Choroid plexus epithelial cell (primary cell): Measurements from ENCODE around the gene ZNF853.
"Not testable (repeated sequence)": the region's sequence is repeated elsewhere in the genome, so short reads cannot be mapped to it uniquely, and the experiment has no call there.

Experiments
- DNase-seq: peaks from one replicate; pipeline ENCODE4 v3.0.0-alpha.2; 2010; ENCODE audit warnings: low read depth
- H3K4me3 ChIP-seq: 2 replicates; pipeline ENCODE4 v1.5.1; 2011; ENCODE audit warnings: low read depth, mild to moderate bottlenecking, control low read depth, low read length, moderate library complexity
- TF ChIP-seq, protein P1 (sequence below): conservative IDR thresholded peaks from 2 replicates; pipeline ENCODE4 v1.5.1; 2011; ENCODE audit warnings: low read depth, mild to moderate bottlenecking, control low read depth, inconsistent platforms, low read length, moderate library complexity

ZNF853 gene

DNA sequence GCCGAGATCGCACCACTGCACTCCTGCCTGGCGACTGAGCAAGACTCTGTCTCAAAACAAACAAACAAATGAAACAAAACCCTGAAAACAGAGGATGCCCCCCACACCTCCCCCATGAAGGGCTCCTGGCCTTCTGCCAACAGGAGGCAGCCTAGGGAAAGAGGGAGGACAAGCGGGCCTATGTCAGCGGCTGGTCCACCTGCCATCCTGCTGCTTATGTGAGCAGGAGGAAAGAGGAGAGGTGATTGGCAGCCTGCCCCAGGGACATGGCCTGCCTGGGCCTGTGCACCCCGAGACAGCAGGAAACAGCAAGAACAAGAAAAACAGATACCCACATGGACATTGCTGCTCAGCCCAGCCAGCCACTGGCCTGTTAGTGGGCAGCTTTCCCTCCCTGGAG, 12.6 kb downstream of the ZNF853 start:
- DNase-seq = no peak
- TF ChIP-seq, protein P1, sequence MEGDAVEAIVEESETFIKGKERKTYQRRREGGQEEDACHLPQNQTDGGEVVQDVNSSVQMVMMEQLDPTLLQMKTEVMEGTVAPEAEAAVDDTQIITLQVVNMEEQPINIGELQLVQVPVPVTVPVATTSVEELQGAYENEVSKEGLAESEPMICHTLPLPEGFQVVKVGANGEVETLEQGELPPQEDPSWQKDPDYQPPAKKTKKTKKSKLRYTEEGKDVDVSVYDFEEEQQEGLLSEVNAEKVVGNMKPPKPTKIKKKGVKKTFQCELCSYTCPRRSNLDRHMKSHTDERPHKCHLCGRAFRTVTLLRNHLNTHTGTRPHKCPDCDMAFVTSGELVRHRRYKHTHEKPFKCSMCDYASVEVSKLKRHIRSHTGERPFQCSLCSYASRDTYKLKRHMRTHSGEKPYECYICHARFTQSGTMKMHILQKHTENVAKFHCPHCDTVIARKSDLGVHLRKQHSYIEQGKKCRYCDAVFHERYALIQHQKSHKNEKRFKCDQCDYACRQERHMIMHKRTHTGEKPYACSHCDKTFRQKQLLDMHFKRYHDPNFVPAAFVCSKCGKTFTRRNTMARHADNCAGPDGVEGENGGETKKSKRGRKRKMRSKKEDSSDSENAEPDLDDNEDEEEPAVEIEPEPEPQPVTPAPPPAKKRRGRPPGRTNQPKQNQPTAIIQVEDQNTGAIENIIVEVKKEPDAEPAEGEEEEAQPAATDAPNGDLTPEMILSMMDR = no peak
- no peak overlapping the region for H3K4me3 ChIP-seq

DNA sequence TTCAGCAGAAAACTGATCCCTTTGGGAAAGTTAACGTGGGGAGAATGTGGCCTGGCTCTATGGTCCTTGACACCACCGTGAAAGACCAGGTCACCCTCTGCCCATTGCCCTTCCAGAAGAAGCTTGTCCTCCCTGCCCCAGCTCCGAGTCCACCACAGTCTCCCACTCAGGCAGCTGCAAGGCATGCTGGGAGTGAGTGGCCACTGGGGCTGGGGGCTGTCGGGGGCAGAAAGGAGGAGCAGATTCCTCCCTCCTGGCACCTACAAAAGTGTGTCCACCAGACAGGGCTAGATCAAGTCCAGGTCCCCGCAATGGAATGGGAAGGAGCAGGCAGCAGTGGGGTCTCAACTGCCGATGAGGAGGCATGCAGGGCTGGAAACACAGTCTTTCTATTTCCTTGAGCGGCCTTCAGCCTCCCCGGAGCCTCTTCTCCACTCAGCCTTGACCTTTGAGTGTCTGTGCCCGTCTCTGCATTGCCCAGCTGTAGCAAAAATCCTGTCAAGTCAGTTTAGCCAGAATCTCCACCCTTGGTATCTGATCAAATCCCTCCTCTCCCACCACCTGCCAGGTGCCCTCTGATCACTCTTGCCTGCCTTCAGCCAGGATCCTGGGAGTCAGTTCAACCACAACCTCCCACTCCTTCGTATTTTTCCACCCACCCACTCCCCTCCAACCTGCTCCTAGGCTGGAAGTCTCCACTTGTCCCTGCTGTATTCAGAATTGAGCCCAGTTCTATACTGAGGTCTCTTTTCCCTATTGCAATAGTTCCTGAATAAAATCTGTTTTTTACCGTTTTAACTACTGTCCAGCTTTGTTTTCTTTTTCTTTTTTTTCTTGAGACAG, 14.8 kb downstream of the ZNF853 start:
- H3K4me3 ChIP-seq = no peak overlapping the region
- TF ChIP-seq, protein P1 = no peak
- DNase-seq = no peak

DNA sequence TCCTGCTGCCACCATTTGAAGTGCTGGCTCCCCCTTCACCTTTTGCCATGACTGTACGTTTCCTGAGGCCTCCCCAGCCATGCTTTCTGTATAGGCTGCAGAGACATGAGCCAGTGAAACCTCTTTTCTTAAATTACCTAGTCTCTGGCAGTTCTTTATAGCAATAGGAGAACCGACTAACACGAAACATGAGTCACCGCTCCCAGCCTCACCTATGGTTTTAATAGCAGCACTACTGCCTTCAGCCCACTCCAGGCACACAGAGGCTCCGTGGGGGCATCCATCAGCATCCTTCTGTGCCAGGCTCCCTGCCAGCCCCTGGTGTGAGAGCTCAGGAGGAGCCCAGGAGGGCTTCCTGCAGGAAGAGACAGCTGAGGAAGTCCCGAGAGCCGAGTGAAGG, 16.2 kb downstream of the ZNF853 start:
- no peak overlapping the region for H3K4me3 ChIP-seq
- no peak for DNase-seq
- TF ChIP-seq, protein P1 = no peak

DNA sequence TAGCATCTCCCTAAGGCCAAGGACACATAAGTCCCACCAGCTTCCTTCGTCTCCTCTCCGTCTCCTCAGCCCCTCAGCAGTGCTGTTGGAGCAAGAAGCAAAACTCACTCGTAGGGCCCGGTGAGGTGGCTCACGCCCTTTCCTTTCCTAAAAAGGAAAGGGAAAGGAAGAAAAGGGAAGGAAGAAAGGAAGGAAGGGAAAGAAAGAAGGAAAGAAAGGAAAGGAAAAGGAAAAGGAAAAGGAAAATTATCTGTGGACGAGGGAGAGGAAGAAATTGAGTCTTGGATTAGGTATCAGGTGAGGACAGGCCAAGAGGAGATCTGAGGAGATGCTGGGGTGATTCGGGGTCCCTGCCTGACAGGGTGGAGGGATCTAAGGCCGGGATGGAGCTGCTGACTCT, 18.6 kb downstream of the ZNF853 start:
- H3K4me3 ChIP-seq = no peak overlapping the region
- DNase-seq = no peak
- TF ChIP-seq, protein P1 = no peak

DNA sequence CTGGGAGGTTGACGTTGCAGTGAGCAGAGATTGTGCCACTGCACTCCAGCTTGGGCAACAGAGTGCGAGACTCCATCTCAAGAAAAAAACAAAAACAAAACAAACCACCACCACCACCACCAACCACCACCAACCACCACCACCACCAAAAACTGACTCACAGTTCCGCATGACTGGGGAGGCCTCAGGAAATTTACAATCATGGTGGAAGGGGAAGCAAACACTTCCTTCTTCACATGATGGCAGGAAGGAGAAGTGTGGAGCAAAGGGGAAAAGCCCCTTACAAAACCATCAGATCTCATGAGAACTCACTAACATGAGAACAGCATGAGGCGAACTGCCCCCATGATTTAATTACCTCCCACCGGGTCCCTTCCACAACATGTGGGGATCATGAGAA, 19.6 kb downstream of the ZNF853 start:
- not testable (repeated sequence) for H3K4me3 ChIP-seq, DNase-seq

DNA sequence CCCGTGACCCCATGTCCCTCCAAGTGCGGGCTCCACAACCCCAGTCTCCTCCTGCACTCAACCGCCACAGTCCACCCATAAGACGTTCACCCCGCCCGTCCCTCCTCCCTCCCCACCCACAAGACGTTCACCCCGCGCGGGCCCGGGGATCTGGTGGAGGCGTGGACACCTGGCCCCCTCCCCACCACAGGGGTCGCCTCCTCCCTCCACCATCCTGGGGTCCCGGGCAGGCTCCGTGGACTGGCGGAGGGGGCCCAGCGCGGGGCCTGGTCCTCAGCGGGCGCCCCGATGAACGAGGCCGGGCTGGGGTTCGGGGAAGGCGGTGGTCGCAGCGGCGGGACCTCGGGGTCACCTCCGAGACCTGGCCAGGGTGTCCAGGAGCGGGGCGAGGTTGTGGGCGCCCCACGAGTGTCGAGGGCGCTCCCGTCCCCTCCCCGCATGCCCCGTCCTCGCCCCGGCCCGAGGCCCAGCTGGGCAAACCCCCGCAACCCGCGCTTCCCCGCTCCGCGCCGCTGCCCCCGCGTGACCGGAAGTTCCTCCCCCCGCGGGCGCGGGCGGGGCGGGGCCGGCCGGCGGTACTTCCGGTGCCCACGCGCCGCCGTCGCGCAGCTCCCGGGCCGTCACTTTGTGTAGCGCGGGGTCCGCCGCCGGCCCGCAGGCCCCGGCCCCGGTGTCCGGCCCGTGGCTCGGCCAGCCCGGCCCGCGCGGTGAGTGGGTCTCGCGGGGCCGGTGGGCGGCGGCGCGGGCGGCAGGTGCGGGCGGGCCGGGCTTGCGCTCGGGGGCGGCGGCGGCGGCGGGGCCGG, 21.5 kb downstream of the ZNF853 start, which contains the start of gene ZNF316:
Gene ZNF316 (plus strand): TSS at position 578 of the 803 bp plus-strand sequence. CDS start 5,092 bp downstream, outside the sequence.
- H3K4me3 ChIP-seq = peak within 1 kb of the TSS; percentile 74
- TF ChIP-seq, protein P1 = no peak
- DNase-seq = peak; percentile 50

DNA sequence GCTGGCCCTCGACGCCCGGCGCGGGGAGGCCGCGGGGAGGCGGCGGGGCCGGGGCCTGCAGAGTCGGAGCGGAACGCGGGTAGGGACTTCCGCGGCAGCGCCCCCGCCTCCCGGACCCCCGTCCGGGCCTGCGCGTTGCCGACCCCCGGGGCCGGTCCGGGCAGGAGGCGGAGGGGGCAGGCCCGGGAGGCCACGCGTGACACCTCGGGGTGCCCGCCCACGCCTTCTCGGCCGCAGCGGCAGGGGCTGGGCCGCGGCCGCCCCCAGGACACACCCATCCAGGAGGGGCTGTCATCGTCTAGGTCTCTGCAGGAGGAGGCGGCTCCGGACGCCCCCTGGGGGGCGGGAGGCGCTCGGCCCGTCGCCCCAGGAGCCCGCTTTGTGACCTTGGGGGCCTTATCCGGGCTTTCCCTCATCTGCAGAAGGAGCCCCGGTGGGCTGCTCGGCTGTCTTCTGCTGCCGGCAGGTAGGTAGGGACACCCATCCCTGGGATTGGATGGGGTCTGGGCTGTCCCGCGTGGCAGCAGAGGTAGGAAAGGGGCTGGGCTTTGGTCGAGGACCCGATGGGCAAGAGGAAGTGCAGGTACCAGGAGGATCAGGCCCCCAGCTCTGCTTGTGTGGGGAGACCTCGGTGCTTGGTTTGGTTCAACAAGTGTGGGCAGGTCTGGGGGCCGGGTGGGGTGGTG, 22.3 kb downstream of the ZNF853 start:
- TF ChIP-seq, protein P1 = peak; percentile 40
- DNase-seq = peak; percentile 14
- peak overlapping the region; percentile 74 for H3K4me3 ChIP-seq
